ENCODE data around the gene TNFRSF8.

The TNFRSF8 gene

DNA sequence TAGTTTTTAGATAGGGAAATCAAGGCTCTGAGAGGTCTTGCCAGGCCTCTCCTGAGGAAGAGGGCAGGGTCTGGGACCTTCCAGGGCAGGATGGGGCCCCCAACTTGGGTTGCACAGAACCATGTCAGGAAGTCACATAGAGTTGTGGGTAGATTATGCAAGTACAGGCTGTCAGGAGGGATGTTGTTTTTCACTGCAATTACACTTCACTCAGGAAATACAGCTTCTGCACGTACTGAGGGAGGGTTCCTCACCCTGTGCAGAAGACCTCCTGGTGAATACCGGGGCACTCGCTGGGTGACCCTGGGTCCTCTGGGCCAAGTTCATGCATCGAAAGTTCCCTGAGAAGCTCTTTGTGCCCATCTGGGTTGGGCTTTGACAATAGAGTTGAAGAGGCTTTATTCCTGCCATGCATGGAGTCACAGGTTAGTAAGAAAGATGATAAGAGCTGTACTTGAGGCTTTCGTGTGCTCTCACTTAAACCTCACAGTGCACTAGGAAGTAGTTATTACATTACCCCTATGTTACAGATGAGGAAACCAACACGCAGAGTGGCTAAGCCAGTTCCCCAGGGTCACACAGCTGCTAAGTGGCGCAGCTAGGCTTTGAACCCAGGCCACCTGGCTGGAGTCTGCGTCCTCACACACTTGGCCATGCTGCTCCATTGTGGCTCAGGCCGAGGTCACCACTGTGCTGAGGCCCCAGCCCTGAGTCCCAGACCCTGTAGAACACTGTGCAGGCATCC is 87.5 kb downstream of the TNFRSF8 start:
- no peak overlapping the region for H3K4me2 ChIP-seq
- H3K36me3 ChIP-seq (ENCODE audit: insufficient read depth) = no peaks in the 10 kb centered on the region

DNA sequence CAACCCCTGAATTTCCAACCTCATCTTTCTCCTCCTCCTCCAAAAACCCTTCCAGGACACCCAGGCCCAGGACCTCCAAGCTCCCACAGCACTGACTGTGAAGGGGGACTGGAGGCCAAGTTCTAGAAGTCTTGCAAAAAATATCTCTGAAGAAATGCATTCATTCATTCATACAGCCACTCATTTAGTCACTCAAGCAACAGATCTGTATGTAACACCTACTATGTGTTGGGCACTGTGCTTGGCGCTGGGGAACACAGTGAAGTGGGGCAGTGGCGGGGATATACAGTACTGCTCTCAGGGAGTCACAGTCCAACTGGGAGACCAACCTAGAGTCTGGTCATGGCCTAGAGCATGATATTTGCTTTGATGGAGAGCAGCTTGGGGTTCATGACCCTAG is 88.4 kb downstream of the TNFRSF8 start:
- Histone ChIP-seq H3K27me3 (ENCODE audit: insufficient read depth, low read depth) (no peaks in the 10 kb centered on the region), H3K4me3 (IDR thresholded peaks at IDR 0.05; ENCODE audit: insufficient read depth, low read depth, low read length) (no peak overlapping the region), H3K4me1 (ENCODE audit: low read depth, poor library complexity, severe bottlenecking) (peaks cover 46% of the 10 kb centered on the region), H3K4me2 (no peak overlapping the region), H3K27ac (no peak overlapping the region), H3K36me3 (ENCODE audit: insufficient read depth) (no peaks in the 10 kb centered on the region), H2AFZ (ENCODE audit: low read depth) (no peak overlapping the region), H3K79me2 (ENCODE audit: insufficient read depth, low read depth) (0 out of 2 replicates have a peak, but pooled peaks cover 4% of the 10 kb centered on the region), H4K20me1 (ENCODE audit: insufficient read depth) (no peaks in the 10 kb centered on the region), H3K9ac (no peak overlapping the region)
- TF ChIP-seq, protein P1, sequence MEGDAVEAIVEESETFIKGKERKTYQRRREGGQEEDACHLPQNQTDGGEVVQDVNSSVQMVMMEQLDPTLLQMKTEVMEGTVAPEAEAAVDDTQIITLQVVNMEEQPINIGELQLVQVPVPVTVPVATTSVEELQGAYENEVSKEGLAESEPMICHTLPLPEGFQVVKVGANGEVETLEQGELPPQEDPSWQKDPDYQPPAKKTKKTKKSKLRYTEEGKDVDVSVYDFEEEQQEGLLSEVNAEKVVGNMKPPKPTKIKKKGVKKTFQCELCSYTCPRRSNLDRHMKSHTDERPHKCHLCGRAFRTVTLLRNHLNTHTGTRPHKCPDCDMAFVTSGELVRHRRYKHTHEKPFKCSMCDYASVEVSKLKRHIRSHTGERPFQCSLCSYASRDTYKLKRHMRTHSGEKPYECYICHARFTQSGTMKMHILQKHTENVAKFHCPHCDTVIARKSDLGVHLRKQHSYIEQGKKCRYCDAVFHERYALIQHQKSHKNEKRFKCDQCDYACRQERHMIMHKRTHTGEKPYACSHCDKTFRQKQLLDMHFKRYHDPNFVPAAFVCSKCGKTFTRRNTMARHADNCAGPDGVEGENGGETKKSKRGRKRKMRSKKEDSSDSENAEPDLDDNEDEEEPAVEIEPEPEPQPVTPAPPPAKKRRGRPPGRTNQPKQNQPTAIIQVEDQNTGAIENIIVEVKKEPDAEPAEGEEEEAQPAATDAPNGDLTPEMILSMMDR (conservative IDR thresholded peaks at IDR 0.05; ENCODE audit: low read depth, low read length) = no peak

More for the DNA sequence above, 87.5 kb downstream of the TNFRSF8 start:
- TF ChIP-seq, protein P1 (conservative IDR thresholded peaks at IDR 0.05; ENCODE audit: low read depth, low read length) = no peak
- 0 out of 2 replicates have a peak, but pooled peaks cover 4% of the 10 kb centered on the region for H3K79me2 ChIP-seq (ENCODE audit: insufficient read depth, low read depth)
- no peaks in the 10 kb centered on the region for H3K27me3 ChIP-seq (ENCODE audit: insufficient read depth, low read depth)
- no peak overlapping the region for H2AFZ ChIP-seq (ENCODE audit: low read depth)
- no peak overlapping the region; the same call in 1 of the 2 replicates for H3K27ac ChIP-seq
- H4K20me1 ChIP-seq (ENCODE audit: insufficient read depth) = no peaks in the 10 kb centered on the region
- H3K4me3 ChIP-seq (IDR thresholded peaks at IDR 0.05; ENCODE audit: insufficient read depth, low read depth, low read length) = no peak overlapping the region
- H3K4me1 ChIP-seq (ENCODE audit: low read depth, poor library complexity, severe bottlenecking) = peaks cover 50% of the 10 kb centered on the region
- no peak overlapping the region for H3K9ac ChIP-seq

DNA sequence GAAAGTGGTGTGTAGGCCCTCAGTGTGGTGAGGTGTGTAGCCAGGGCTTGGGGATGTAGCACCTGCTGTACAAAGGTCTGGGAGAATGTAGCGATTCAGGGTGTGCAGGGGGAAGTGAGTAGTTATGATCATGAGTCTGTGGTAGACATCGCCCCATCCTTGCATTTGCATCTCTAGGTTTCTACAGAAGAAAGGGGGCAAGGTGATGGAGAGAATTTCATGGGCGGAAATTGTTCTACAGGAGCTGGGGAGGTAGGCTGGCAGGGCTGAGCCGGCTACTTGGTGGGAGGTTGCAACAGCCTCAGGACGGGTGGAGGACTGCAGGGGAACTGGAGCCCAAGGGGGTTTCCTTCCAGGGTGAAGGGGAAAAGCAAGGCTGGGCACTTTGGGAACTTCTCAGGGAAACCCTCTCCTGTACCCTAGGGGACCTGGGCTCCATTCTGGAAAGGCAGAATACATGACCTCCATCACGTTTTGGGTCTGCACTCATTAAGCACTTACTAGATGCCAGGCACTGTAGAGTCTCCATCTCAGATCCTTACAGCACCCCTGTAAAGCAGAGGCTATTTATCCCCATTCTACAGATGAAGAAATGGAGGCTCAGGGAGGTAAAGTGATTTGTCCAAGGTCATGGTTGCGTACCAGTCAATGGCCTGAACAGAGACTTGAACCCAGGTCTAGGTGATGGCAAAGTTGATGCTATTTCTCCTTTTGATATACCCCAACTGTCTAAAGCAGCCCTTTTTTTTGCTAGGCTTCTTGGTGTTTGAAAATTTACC is 89.2 kb downstream of the TNFRSF8 start:
- Histone ChIP-seq H3K9ac (no peak overlapping the region), H4K20me1 (ENCODE audit: insufficient read depth) (no peaks in the 10 kb centered on the region), H3K4me1 (ENCODE audit: low read depth, poor library complexity, severe bottlenecking) (peaks cover 43% of the 10 kb centered on the region), H3K27me3 (ENCODE audit: insufficient read depth, low read depth) (no peaks in the 10 kb centered on the region), H3K79me2 (ENCODE audit: insufficient read depth, low read depth) (0 out of 2 replicates have a peak, but pooled peaks cover 4% of the 10 kb centered on the region), H3K36me3 (ENCODE audit: insufficient read depth) (no peaks in the 10 kb centered on the region), H2AFZ (ENCODE audit: low read depth) (no peak overlapping the region), H3K4me2 (no peak overlapping the region), H3K4me3 (IDR thresholded peaks at IDR 0.05; ENCODE audit: insufficient read depth, low read depth, low read length) (no peak overlapping the region), H3K27ac (no peak overlapping the region)
- TF ChIP-seq, protein P1 (conservative IDR thresholded peaks at IDR 0.05; ENCODE audit: low read depth, low read length) = no peak

DNA sequence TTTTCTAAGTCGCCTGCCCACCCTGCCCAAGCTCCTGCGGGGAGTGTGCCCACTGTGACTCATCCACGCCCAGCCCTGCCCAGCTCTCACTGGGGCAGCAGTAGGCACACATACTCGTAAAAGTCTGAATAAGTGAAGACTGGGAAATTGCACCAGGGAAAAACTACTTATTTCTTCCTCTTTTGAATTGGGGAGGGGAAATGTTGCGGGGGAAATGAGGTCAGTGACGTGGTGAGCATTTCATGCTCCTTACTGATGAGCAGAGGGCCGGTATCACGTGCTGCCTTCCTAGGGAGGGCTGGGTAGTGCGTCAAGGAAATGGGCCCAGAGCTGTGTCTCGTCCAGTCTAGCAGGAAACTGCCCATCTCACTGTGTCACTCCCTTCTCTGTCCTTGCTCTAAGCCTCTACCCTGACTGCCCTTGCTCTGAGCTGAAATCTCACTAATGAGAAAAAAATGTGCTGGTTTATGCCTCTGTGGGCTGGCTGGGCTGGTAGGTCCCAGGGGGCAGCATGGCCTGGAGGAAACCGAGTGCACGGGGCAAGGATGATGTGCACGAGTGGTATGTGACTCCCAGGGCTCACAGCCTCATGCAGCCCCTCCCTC is 90.2 kb downstream of the TNFRSF8 start:
- no peaks in the 10 kb centered on the region for H4K20me1 ChIP-seq (ENCODE audit: insufficient read depth)
- no peaks in the 10 kb centered on the region for H3K27me3 ChIP-seq (ENCODE audit: insufficient read depth, low read depth)
- peaks cover 43% of the 10 kb centered on the region for H3K4me1 ChIP-seq (ENCODE audit: low read depth, poor library complexity, severe bottlenecking)
- 0 out of 2 replicates have a peak, but pooled peaks cover 4% of the 10 kb centered on the region for H3K79me2 ChIP-seq (ENCODE audit: insufficient read depth, low read depth)
- no peak overlapping the region for H2AFZ ChIP-seq (ENCODE audit: low read depth)
- H3K4me3 ChIP-seq (IDR thresholded peaks at IDR 0.05; ENCODE audit: insufficient read depth, low read depth, low read length) = no peak overlapping the region
- no peak overlapping the region for H3K9ac ChIP-seq
- H3K27ac ChIP-seq = no peak overlapping the region
- H3K36me3 ChIP-seq (ENCODE audit: insufficient read depth) = no peaks in the 10 kb centered on the region
- no peak overlapping the region for H3K4me2 ChIP-seq
- TF ChIP-seq, protein P1 (conservative IDR thresholded peaks at IDR 0.05; ENCODE audit: low read depth, low read length) = no peak
